DOHH2 (cell line): Measurements from ENCODE around the gene SLC25A42.

Experiments
- H3F3A ChIP-seq: fragments of 200-600 bp; sonication (generic), shearing (Covaris generic); 2 replicates; pipeline ENCODE4 v1.6.0; 2016; ENCODE audit warnings: antibody characterized with exemption, mild to moderate bottlenecking; ENCODE audit not compliant: control insufficient read depth, insufficient read depth
- H3K27ac ChIP-seq: fragments of 200-600 bp; sonication (generic); 2 replicates; pipeline ENCODE4 v1.5.1; 2014; ENCODE audit warnings: low read depth, mild to moderate bottlenecking, low read length, moderate library complexity
- H3K27me3 ChIP-seq: fragments of 200-600 bp; sonication (generic); 2 replicates; pipeline ENCODE4 v1.6.1; 2014; ENCODE audit warnings: mild to moderate bottlenecking, low read length, mixed read lengths; ENCODE audit not compliant: control insufficient read depth
- H3K36me3 ChIP-seq: fragments of 200-600 bp; sonication (generic); 2 replicates; pipeline ENCODE4 v1.6.1; 2014; ENCODE audit warnings: mild to moderate bottlenecking, low read length, moderate library complexity, mixed read lengths; ENCODE audit not compliant: control insufficient read depth
- H3K4me1 ChIP-seq: fragments of 200-600 bp; sonication (generic); 2 replicates; pipeline ENCODE4 v1.6.1; 2014; ENCODE audit warnings: mild to moderate bottlenecking, low read length, mixed read lengths; ENCODE audit not compliant: control insufficient read depth
- H3K4me2 ChIP-seq: fragments of 200-600 bp; sonication (generic); 2 replicates; pipeline ENCODE4 v1.6.0; 2014; ENCODE audit warnings: mild to moderate bottlenecking, low read length, moderate library complexity
- H3K4me3 ChIP-seq: fragments of 200-600 bp; sonication (generic); 2 replicates; pipeline ENCODE4 v1.5.1; 2014; ENCODE audit warnings: mild to moderate bottlenecking, low read length, mixed read lengths
- H3K79me2 ChIP-seq: fragments of 200-600 bp; sonication (generic); 2 replicates; pipeline ENCODE4 v1.6.1; 2014; ENCODE audit warnings: mild to moderate bottlenecking, low read length, mixed read lengths; ENCODE audit not compliant: control insufficient read depth
- H3K9me2 ChIP-seq: fragments of 200-600 bp; sonication (generic); replicated peaks from 2 replicates; pipeline ENCODE4 v1.6.1; 2014; ENCODE audit warnings: mild to moderate bottlenecking, low read length, mixed read lengths; ENCODE audit not compliant: control insufficient read depth
- H3K9me3 ChIP-seq: fragments of 200-600 bp; sonication (generic); 2 replicates; pipeline ENCODE4 v1.6.1; 2014; ENCODE audit warnings: antibody characterized with exemption, low read length, mixed read lengths; ENCODE audit not compliant: control insufficient read depth, insufficient read depth
- H4K20me1 ChIP-seq: fragments of 200-600 bp; sonication (generic); 2 replicates; pipeline ENCODE4 v1.6.0; 2014; ENCODE audit warnings: low read depth, mild to moderate bottlenecking, antibody characterized with exemption, low read length, moderate library complexity; ENCODE audit not compliant: control insufficient read depth, insufficient read depth
- CTCF ChIP-seq: fragments of 200-600 bp; sonication (generic); IDR thresholded peaks from one replicate; pipeline ENCODE4 v1.5.1; 2014; ENCODE audit warnings: antibody characterized with exemption, mild to moderate bottlenecking, low read depth, low read length; ENCODE audit not compliant: poor library complexity, severe bottlenecking
- EZH2phosphoT487 ChIP-seq: fragments of 200-600 bp; sonication (generic); IDR thresholded peaks from 2 replicates; pipeline ENCODE4 v1.6.1; 2017; ENCODE audit warnings: borderline replicate concordance, mild to moderate bottlenecking, antibody characterized with exemption, low read length, moderate library complexity, mixed read lengths

Gene SLC25A42

GRCh38 chr19:19123386-19123785 is 59.6 kb downstream of the SLC25A42 start:
- Histone ChIP-seq H3K4me3 (no peak overlapping the region), H3K27me3 (no peaks in the 10 kb centered on the region), H3K4me2 (no peak overlapping the region), H3F3A (0 out of 2 replicates have a peak, but pooled peaks cover 3% of the 10 kb centered on the region), H3K36me3 (peaks cover 40% of the 10 kb centered on the region), H4K20me1 (no peaks in the 10 kb centered on the region), H3K79me2 (no peaks in the 10 kb centered on the region), H3K9me2 (no peaks in the 10 kb centered on the region), H3K4me1 (no peaks in the 10 kb centered on the region), H3K9me3 (peaks cover 6% of the 10 kb centered on the region; the same call in 1 of the 2 replicates), H3K27ac (no peak overlapping the region)
- TF ChIP-seq CTCF (no peak), EZH2phosphoT487 (no peak)

GRCh38 chr19:19126102-19126501 is 62.3 kb downstream of the SLC25A42 start:
- H3K4me3 ChIP-seq, result no peak overlapping the region
- H3K4me2 ChIP-seq, result no peak overlapping the region
- no peaks in the 10 kb centered on the region for H3K79me2 ChIP-seq
- H3K9me2 ChIP-seq, result no peaks in the 10 kb centered on the region
- peaks cover 19% of the 10 kb centered on the region for H3K36me3 ChIP-seq
- no peak overlapping the region for H3K27ac ChIP-seq
- H3K4me1 ChIP-seq, result no peaks in the 10 kb centered on the region
- no peaks in the 10 kb centered on the region for H3K27me3 ChIP-seq
- TF ChIP-seq CTCF (no peak), EZH2phosphoT487 (no peak)
- peaks cover 6% of the 10 kb centered on the region; the same call in 1 of the 2 replicates for H3K9me3 ChIP-seq
- 0 out of 2 replicates have a peak, but pooled peaks cover 3% of the 10 kb centered on the region for H3F3A ChIP-seq
- no peaks in the 10 kb centered on the region for H4K20me1 ChIP-seq

- TF ChIP-seq EZH2phosphoT487, result no peak
- TF ChIP-seq CTCF, result no peak
- H3K36me3 ChIP-seq, result no peaks in the 10 kb centered on the region; the same call in 1 of the 2 replicates
Observed at GRCh38 chr19:19131989-19132388, 68.2 kb downstream of the SLC25A42 start.

More at GRCh38 chr19:19131989-19132388, 68.2 kb downstream of the SLC25A42 start:
- peaks cover 12% of the 10 kb centered on the region for H3K4me1 ChIP-seq
- no peak overlapping the region for H3K27ac ChIP-seq
- H4K20me1 ChIP-seq, result no peaks in the 10 kb centered on the region
- no peaks in the 10 kb centered on the region for H3K27me3 ChIP-seq
- H3F3A ChIP-seq, result peaks cover 6% of the 10 kb centered on the region
- no peak overlapping the region for H3K4me3 ChIP-seq
- H3K9me3 ChIP-seq, result no peaks in the 10 kb centered on the region
- H3K9me2 ChIP-seq, result no peaks in the 10 kb centered on the region
- no peak overlapping the region for H3K4me2 ChIP-seq
- H3K79me2 ChIP-seq, result peaks cover 14% of the 10 kb centered on the region
